Transverse colon (tissue), 4 donors: ENCODE data around the gene RHOB.

Experiments
- POLR2A ChIP-seq: fragments of 450-650 bp; IDR thresholded peaks from one replicate; pipeline ENCODE4 v1.6.1; 2016; ENCODE audit warnings: antibody characterized with exemption, mild to moderate bottlenecking, moderate library complexity
- POLR2AphosphoS5 ChIP-seq, 3 donors: sonication (generic); formaldehyde crosslinking; IDR thresholded peaks; one replicate each; pipeline ENCODE4 v1.6.1; 2016; ENCODE audit warnings: antibody characterized with exemption in 3 of 3
- TF ChIP-seq, protein P1 (sequence below), 5 experiments: fragments of 200-600 bp in 3 of 5; fragments of 450-650 bp in 2 of 5; sonication (generic) in 3 of 5; IDR thresholded peaks; 1 replicate in 2 of 5; 2 replicates in 3 of 5; pipeline ENCODE4 v1.5.1; 2016 to 2017; ENCODE audit warnings: antibody characterized with exemption in 5 of 5, inconsistent platforms in 3 of 5, mild to moderate bottlenecking in 2 of 5, moderate library complexity in 1 of 5

DNA sequence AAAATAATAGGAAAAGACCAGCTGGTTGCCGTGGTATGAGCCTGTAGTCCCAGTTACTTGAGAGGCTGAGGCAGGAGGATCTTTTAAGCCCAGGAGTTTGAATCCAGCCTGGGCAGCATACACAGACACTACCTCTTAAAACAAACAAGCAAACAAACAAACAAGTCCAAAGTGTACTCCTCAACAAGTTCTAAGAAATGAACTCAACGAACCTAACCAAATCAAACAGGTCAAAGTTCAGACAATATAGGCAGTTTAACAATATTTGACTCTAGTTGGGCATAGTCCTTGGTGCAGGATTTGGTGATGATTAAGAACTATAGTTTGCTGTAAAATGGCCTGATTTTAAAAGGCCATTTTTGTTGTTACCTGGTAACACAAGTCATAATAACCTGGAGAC is 41.9 kb upstream of the RHOB start:
- TF ChIP-seq, protein P1, sequence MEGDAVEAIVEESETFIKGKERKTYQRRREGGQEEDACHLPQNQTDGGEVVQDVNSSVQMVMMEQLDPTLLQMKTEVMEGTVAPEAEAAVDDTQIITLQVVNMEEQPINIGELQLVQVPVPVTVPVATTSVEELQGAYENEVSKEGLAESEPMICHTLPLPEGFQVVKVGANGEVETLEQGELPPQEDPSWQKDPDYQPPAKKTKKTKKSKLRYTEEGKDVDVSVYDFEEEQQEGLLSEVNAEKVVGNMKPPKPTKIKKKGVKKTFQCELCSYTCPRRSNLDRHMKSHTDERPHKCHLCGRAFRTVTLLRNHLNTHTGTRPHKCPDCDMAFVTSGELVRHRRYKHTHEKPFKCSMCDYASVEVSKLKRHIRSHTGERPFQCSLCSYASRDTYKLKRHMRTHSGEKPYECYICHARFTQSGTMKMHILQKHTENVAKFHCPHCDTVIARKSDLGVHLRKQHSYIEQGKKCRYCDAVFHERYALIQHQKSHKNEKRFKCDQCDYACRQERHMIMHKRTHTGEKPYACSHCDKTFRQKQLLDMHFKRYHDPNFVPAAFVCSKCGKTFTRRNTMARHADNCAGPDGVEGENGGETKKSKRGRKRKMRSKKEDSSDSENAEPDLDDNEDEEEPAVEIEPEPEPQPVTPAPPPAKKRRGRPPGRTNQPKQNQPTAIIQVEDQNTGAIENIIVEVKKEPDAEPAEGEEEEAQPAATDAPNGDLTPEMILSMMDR (IDR thresholded peaks at IDR 0.05): no peak
- TF ChIP-seq POLR2A (no peak), POLR2AphosphoS5 (IDR thresholded peaks at IDR 0.05) (no peak)
